Activated CD4-positive, alpha-beta T cell treated with anti-CD3 and anti-CD28 coated beads for 24 hours (primary cell): ENCODE measurements around the gene FGB.
"Not testable (repeated sequence)": the region's sequence is repeated elsewhere in the genome, so short reads cannot be mapped to it uniquely, and the experiment has no call there.

Source experiments
- DNase-seq, 2 donors: peaks; one replicate each; pipeline ENCODE4 v3.0.0-alpha.2; 2020; ENCODE audit warnings: low read depth in 2 of 2

The FGB gene

DNA sequence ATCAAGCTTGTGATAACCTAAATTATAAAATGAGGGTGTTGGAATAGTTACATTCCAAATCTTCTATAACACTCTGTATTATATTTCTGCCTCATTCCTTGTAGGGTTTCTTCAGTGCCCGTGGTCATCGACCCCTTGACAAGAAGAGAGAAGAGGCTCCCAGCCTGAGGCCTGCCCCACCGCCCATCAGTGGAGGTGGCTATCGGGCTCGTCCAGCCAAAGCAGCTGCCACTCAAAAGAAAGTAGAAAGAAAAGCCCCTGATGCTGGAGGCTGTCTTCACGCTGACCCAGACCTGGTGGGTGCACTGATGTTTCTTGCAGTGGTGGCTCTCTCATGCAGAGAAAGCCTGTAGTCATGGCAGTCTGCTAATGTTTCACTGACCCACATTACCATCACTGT, 2.9 kb downstream of the FGB start:
- no peak for DNase-seq

DNA sequence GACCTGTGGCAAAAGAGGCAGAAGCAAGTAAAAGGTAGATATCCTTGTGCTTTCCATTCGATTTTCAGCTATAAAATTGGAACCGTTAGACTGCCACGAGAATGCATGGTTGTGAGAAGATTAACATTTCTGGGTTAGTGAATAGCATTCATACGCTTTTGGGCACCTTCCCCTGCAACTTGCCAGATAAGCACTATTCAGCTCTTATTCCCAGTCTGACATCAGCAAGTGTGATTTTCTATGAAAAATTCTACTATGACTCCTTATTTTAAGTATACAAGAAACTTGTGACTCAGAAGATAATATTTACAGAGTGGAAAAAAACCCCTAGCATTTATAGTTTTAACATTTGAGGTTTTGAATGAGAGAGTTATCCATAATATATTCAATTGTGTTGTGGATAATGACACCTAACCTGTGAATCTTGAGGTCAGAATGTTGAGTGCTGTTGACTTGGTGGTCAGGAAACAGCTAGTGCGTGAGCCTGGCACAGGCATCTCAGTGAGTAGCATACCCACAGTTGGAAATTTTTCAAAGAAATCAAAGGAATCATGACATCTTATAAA, 3.9 kb downstream of the FGB start:
- DNase-seq: no peak

DNA sequence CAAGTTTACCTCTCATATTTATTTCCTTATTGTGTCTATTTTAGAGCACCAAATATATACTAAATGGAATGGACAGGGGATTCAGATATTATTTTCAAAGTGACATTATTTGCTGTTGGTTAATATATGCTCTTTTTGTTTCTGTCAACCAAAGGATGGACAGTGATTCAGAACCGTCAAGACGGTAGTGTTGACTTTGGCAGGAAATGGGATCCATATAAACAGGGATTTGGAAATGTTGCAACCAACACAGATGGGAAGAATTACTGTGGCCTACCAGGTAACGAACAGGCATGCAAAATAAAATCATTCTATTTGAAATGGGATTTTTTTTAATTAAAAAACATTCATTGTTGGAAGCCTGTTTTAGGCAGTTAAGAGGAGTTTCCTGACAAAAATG, 6.2 kb downstream of the FGB start:
- DNase-seq: no peak

DNA sequence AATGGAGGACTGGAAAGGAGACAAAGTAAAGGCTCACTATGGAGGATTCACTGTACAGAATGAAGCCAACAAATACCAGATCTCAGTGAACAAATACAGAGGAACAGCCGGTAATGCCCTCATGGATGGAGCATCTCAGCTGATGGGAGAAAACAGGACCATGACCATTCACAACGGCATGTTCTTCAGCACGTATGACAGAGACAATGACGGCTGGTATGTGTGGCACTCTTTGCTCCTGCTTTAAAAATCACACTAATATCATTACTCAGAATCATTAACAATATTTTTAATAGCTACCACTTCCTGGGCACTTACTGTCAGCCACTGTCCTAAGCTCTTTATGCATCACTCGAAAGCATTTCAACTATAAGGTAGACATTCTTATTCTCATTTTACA, 6.8 kb downstream of the FGB start:
- DNase-seq: no peak

DNA sequence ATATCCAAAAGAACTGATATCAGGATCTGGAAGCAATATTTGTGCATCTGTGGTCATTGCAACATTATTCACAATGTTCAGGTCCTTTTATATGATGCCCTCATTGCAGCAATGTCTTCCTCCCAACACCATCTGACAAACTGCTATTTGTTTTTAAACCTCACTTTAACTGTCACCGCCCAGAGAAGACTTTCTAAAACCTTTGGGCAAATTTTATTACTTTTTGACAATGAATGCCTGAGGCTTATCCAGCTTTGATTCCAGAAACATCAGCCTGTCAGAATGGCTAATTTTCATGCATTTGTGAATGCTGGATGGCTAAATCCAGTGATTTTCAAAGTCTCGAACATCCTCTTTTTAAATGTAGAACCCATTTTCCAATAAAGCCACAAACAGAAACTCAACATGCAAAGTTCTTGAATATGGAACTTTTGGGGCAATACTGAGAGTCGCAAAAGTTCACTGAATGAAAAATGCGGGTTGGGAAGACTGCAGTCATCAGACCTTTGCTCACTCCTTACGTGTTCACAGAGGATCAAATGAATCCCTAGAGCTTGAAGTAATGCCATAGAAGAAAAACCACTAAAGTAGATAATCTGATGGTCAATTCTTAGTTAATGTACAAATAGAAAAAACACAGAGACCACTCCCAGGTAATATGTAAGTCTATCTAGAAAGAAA, 10.5 kb downstream of the FGB start:
- no peak for DNase-seq

DNA sequence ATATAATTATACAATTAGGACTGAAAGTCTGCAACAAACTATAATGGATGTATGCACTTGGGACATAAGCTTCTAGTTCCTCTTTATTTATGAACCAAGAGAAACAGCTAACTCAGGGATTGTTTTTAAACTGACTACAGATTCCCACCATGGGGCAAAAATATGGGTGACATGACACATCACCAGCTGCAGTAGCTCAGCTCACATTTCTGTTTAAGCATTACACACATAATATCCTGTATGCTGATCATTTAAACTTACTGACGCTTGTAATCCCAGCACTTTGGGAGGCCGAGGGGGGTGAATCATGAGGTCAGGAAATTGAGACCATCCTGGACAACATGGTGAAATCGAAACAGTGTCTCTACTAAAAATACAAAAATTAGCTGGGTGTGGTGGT, 11.5 kb downstream of the FGB start:
- no peak for DNase-seq

DNA sequence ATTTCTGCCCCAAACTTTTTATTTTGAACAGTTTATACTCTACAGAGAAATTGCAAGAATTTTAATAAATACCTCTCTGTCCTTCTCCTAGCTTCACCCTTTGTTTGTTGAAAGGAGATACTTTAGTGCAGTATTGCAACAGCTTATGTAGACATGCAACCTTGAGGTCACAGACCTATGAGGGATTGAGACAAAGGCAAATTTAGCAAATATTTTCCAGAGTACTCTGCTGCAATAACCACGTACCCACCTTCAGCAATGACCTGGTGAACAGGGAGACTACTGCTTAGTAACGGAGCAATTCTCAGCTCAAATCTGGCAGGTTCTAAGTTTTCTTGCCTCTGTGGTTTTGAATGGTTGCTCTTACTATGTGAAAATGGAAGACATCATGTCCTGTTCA, 14.5 kb downstream of the FGB start:
- DNase-seq: no peak

DNA sequence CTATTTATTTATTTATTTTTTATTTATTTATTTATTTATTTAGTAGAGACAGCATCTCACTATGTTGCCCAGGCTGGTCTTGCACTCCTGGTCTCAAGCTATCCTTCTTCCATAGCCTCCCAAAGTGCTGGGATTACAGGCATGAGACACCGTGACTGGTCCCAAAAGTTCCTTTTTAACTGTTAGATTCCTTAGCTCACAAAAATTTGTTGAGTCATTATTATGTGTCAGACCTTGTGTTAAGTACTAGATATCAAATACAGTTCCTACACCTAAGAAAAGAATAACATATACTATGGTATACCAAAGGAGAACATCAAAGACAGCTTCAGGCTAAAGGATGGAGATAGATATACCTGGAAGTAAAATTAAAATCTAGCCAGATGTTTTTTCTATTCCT, 16.1 kb downstream of the FGB start:
- no peak for DNase-seq

DNA sequence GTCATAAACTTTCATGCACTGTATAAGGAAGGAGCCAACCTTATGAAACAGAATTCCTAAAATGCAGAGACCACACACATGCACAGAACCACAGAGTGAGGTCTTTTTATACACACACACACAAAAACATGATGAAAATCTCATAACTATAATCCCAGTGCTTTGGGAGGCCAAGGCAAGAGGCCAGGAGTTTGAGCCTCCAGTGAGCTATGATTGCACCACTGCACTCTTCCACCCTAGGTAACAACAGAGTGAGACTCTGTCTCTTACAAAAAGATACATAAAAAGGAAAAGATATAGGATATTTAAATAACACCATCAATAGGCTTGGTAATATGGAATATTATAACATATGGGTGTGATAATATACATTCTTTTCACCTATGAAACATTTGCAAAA, 17.1 kb downstream of the FGB start:
- DNase-seq: no peak

DNA sequence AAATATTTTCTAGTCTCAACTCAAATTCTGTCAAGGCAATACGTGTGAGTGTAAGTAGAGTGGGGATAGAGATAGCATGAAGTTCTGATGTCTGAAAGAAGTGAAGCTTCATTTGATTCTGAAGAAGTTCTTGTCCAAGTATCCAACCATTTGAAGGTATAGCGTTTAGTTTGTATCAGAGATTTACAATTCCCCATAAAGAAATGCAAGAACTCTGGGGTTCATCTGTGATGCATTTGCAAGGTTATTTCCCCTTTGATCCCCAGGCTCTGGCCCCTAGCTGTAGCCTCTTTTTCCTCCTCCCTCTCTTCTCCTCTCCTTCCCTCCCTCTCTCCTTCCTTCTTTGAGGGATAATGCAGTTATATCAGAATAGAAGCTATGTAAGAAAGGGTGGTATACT, 19.9 kb downstream of the FGB start:
- DNase-seq: no peak

DNA sequence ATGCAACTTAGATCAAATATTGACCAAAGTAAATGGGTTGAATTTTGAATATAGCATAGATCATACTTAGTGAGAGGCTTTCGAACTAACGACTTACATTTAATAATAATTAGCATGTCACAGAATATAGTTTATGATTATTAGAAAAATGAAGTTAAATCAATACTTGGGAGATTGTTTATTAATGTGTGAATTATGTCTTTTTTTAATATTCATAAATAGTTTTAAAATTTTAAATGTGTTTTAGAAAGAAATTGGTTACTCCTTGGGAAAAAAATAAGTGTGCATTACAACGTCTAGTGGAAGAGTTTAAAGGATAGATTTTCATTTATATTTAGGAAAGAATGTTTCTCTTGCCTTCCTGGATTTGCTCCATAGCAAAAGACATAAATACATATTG, 20.4 kb downstream of the FGB start:
- no peak for DNase-seq

DNA sequence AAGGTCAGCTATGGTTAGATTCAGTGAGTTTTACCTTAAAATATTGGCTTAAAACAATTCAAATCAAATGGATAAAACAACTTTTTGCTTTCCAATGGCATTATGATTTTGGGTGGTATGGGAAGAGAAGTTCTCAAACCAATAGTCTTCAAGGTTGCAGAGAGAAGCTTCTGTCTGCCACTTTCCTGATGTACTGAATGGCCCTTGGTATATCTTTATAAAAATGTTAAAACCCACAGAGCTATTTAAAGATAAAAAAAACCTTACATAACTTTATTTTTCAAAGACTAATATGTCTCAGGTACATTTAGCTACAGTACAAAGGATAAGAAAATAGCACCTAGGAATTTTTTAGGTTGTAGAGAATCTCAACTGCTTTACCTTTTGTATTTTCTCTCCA, 20.9 kb downstream of the FGB start:
- DNase-seq: no peak

DNA sequence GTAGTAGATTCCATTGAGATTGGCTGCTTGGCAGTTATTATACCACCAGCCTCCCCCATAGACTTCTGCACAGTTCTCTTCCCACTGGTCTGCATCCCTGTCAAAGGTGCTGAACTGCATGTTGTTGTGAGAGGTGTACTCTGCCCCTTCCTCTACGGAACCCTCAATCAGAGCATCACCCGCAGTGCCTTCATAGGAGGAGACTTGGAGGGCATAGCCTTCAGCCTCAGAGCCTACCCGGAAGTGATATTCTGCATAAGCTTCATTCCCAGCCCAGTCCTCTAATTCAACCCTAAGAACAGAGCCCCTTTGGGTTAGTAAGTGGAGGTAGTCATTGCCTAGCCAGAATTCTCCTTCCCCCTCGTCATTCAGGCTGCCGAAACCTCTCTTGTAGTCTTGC, 21.4 kb downstream of the FGB start:
- no peak for DNase-seq

DNA sequence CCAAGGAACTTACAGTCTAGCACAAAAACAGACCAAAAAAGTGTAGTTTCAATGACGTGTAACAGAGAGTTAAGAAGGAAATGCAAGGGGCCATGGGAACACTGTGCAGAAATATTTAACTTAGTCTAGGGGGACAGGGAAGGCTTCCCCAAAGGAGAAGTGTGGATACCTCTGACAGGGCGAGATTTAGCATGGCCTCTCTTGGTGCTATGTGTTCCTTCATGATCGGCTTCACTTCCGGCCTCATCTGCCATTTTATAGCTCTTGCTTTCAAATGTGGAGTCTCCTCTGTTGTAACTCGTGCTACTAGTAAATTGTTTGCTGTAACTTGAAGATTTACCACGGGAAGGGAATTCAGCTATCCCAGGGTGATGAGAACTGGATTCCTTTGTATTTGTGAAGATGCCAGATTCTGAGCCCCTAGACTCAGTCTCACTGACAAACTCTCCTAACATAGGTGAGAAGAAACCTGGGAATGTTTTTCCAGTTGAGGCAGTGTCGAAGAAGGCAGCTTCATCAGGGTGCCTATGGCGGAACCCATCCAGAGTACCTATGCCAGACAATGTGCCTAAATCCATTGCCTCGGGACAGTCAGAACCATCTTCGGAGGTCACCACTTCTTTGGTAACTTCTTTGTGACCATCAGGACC, 22.7 kb downstream of the FGB start:
- no peak for DNase-seq

DNA sequence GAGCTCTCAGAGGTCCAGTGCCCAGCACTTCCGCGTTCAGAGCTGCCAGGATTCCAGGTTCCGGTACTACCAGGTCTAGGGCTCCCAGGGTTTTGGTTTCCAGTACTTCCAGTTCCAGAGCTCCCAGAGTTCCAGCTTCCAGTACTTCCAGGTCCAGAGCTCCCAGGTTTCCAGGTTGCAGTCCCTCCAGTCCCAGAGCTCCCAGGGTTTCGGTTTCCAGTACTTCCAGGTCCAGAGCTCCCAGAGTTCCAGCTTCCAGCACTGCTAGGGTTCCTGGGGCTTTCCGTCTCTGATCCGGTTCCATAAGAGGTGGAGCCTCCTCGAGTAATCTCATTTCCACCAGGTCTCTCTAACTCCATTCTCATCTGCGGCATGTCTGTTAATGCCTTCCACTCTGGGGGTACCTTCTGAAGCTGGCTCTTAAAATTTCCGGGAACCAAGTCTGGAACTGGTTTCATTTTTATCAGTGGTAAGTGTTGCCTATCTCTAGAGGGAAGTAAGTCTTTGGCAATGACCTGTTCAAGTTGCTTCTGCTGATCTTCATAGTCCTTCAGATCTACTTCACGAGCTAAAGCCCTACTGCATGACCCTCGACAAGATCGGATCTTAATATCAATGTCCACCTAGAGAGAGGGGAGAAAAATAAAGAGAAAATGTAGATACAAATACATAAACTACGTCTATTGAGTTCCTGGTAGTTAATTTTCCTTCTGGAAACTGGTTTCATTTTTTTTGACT, 23.7 kb downstream of the FGB start:
- no peak for DNase-seq

DNA sequence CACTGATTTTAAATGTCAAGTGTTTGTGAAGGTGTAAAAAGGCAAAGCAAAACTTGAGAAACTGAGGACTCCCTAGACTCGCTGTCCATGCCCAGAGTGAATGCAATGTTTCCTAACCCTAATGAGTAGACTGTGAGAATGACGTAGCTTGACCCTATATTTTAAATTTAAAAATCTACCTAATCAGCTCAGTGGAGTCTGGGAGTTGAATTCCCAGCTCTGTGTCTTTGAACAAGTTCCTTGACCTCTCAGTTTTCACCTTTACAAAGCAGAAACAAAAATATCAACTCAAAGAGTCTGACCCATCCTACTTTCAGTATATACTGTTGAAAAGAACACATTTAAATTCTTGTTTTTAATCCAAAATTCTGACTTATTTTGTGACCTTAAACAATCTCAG, 25.4 kb downstream of the FGB start:
- DNase-seq: no peak

DNA sequence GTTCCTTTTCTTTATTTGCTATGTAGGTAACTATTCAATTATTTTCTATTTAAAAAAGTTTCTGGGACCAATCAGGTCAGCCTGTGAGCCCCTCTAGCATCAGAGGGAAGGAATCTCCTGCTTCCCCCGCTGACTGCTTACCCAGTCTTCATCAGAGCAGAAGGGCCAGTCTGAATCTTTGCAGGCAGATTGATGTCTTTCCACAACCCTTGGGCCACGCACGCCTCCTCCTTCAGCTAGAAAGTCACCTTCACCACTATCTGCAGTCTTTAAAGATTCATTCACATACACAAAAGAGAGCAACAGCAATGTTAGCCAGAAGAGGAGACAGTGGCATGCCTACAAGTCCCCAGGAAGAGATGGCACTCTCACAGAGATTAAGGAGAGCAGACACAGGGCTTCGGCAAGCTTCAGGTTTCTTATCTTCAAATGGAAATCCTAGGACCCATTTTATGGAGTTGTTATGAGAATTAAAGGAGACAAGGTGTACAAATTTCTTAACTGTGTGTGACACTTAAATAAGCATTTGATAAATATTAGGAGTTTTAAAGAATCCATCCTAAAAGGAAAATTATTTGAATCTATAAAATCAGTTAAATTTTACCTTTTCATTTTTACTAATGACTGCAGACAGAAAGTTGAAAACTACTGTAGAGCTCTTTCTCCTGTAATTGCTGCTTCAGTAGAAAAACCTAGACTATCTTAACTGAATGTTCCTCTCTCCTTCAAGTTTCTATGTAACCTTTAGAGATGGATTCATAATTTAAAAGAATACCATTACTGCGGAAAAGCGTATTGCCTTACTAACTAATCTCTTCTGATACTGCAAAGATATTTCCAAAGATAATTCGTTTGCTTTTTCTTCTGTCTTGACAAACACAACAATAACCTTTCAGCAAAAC, 26.7 kb downstream of the FGB start:
- DNase-seq: no peak

DNA sequence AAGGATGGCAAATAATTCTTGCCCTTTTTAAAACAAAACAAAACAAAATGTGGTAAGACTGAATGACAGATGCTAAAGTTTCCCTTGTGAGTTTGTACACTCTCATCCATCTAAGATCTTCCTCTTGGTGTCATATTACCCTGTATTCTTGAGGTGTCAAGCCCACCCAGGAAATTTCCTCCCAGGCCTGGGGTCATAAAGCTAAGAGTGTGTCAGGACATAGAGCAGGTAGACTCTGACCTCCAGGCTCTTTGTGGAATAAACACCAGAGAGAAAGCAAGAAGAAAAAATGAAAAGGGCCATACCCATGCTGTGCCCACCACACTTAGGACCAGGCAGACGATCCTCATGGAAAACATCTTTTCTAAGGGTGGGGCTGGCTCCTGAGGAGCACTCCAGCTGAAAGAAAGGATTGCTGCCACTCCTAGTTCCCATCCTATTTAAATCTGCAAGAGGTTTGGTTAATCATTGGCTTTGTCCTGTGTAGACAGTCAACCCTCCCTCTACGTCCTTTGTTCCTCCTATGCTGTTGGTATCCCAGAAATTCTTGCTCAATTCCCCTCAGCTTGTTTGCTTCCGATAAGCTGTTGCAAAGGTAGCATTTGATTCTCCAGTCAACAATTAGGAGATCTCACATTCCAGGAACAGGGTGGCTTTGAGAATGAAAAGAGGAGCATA, 27.7 kb downstream of the FGB start, which contains the start of gene FGA:
TSS of gene FGA (minus strand) at position 414 of the 678 bp plus-strand sequence. CDS start at position 359, 55 bp downstream.
- no peak for DNase-seq

DNA sequence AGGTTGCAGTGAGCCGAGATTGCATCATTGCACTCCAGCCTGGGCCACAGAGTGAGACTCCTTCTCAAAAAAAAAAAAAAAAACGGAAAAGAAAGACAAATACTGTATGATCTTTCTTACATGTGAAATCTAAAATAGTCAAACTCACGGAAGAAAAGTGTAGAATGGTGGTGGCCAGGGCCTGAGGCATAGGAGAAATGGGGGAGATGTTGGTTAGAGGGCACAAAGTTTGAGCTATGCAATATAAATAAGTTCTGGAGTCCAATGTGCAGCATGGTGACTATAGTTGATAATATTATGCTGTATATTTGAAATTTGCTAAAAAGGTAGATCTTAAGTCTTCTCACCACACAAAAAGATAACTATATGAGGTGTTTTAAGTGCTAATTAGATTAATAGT, 29.1 kb downstream of the FGB start:
- DNase-seq: no peak

DNA sequence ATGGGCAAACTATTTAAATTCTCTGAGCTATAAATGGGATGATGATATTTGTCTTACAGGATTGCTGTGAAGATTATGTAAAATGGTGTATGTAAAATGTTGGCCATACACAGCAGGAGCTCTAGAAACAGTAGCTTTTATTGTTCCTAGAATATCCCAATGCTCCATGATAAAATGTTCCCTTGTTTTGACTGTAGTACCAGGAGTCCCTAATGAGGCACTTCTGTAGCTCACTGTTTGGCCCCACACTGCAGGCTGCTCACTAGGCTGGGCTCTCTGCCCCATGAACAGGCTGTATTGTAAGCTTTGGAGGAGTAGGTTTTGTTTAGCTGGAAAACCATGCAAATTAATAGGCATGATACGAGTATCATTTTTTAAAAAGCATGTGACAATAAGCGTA, 31.1 kb downstream of the FGB start:
- DNase-seq: no peak

DNA sequence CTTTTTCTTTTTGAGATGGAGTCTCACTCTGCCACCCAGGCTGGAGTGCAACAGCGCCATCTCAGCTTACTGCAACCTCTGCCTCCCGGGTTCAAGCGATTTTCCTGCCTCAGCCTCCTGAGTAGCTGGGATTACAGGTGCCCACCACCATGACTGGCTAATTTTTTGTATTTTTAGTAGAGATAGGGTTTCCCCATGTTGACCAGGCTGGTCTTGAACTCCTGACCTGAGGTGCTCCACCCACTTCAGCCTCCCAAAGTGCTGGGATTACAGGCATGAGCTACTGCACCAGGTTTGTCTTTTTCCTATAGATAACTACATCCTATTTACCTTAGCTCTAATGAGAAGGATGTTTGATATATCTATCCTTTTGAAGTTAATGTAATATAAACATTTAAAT, 31.5 kb downstream of the FGB start:
- DNase-seq: not testable (repeated sequence)
